HepG2 (cell line): ENCODE data around the gene PUM1.

Experiments used
- ARNTL ChIP-seq: sonication (generic); formaldehyde crosslinking; IDR thresholded peaks from 2 replicates; pipeline ENCODE4 v1.4.0; 2020; ENCODE audit warnings: mild to moderate bottlenecking, missing genetic modification reagents
- BRF2 ChIP-seq: sonication (generic); formaldehyde crosslinking; IDR thresholded peaks from 2 replicates; pipeline ENCODE4 v1.8.1; 2022; ENCODE audit warnings: mild to moderate bottlenecking, missing genetic modification reagents
- GTF2F1 ChIP-seq: fragments of 150-350 bp; IDR thresholded peaks from 2 replicates; pipeline ENCODE4 v1.6.1; 2014; ENCODE audit warnings: low read length
- NFE2L2 ChIP-seq: fragments of 150-350 bp; IDR thresholded peaks from 2 replicates; pipeline ENCODE4 v1.6.1; 2014; ENCODE audit warnings: low read length
- PCBP2 ChIP-seq: fragments of 200-400 bp; formaldehyde crosslinking; optimal IDR thresholded peaks from 2 replicates; pipeline ENCODE3; 2018; ENCODE audit warnings: low read length, low read depth; ENCODE audit not compliant: poor library complexity, severe bottlenecking
- ZBTB4 ChIP-seq: sonication (generic); formaldehyde crosslinking; IDR thresholded peaks from 2 replicates; pipeline ENCODE4 v1.4.0; 2020; ENCODE audit warnings: missing genetic modification reagents, mild to moderate bottlenecking, borderline replicate concordance
- ZNF850 ChIP-seq: sonication (generic); formaldehyde crosslinking; conservative IDR thresholded peaks from 2 replicates; pipeline ENCODE4 v1.9.0; 2021; ENCODE audit warnings: mild to moderate bottlenecking, missing genetic modification reagents

- TF ChIP-seq GTF2F1 = no peak
- TF ChIP-seq ARNTL = no peak
- no peak for TF ChIP-seq ZBTB4 (CRISPR knock-in tag)
- TF ChIP-seq PCBP2 = no peak
- no peak for TF ChIP-seq BRF2 (CRISPR knock-in tag)
- no peak for TF ChIP-seq ZNF850
- TF ChIP-seq NFE2L2 = no peak
Measured at GRCh38 chr1:30908696-30909364, 156.7 kb downstream of the PUM1 start, which contains the start of gene SDC3.
